GM19043 (cell line): Measurements from ENCODE around the gene UGT3A2.
"Not testable (repeated sequence)": the region's sequence is repeated elsewhere in the genome, so short reads cannot be mapped to it uniquely, and the experiment has no call there.

ENCODE experiments used
- ATAC-seq: cut with Tn5 transposase; IDR thresholded peaks from one replicate; pipeline ENCODE4 v1.9.1; 2021; ENCODE audit warnings: low read depth; ENCODE audit not compliant: unreplicated experiment

Gene UGT3A2

DNA sequence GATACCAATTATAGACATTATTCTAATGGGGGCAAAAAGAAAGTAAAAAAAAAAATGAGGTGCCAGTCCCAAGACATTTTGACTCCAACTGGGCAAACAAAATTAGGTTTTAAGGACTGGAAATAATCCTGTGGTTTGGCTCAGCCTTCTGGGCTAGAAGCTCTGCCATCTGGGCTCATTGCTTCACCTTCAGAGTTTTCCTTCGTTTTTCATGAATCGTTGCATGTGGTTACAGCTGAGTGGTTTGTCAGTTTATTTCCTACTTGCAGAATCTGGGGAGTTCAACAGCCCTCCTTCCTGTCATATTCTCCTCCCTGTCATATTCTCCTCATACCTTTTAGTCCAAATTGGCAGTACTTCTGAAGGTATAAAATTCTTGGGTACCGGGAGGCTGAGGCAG, 12.0 kb downstream of the UGT3A2 start:
- no peak for ATAC-seq

DNA sequence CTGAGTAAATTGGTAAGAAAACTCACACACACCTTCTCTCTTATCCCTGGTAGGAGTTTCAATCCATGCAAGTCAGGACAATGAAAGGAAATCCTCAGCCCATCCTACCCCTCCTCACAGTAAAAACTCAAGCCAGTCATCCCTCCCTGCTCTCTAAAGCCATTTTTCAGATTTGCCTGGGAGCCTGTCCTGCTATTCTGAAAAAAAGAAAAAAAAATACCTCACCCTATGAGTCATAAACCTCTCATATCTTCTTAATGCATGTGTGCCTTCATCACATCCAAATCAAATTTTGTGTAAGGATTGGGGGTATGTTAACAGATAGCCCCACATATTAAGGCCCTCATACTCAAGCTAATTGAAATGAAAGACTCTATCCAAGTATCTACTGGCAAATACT, 14.1 kb downstream of the UGT3A2 start:
- no peak for ATAC-seq

DNA sequence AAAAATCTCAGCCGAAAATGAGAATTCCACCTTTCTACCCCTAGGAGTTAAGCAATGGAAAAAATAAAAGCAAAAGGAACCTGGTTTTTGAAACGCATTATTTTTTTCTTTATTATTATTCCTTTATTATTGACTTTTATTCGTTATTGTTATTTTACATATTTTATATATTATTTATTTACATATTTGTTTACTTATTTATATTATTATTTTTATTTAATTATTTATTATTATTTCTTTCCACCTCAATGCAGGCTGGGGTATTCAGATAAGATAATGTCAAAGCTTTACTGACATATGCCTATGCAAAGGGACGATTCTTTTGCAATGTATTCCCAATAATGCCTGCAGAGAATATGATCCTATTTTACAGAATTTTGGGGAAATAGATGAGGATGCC, 16.7 kb downstream of the UGT3A2 start:
- ATAC-seq, result no peak

DNA sequence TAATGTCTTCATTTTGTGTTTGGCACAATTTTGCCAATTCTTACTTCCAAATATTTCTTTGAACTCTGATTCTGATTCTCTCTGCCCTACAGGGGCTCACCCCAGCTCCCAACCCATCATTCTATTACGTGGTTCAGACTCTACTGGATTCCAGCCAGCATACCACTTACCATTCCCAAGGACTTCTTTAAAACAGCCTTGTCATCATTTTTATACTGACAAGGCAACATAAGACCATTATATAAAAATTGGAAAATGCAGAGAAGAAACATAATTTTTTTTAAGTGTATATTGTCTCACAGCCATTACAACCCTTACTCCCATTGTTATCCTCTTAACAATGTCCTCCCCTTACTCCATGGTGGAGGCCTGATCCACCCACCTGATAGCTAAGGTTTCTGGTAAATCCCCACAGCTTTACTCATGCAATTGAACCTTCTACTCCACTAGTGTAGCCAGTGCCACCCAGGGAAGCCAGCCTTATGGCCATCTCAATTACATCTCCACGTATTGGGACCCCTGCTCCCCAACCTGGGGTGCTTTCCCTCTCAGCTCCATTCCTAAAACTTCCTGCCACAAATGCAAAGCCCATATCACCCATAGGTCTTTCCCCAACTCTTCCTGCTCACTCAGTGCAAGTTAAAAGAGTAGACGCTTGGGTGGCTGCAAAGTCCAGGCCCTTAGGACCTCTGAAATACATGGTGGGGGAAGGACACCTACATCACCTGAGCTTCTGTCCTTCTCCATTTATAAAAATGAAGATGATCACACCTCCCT, 19.1 kb downstream of the UGT3A2 start:
- ATAC-seq, result no peak

DNA sequence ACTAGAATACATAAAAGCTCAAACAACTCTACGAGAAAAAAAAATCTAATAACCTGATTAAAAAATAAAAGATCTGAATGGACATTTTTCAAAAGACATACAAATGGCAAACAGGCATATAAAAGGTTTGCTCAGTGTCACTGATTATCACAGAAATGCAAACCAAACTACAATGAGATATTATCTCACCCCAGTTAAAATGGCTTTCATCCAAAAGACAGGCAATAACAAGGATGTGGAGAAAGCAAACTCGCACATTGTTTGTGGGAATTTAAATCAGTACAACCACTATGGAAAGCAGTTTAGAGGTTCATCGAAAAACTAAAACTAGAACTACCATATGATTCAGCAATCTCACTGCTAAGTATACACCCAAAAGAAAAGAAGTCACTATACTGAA, 20.8 kb downstream of the UGT3A2 start:
- ATAC-seq, result no peak

DNA sequence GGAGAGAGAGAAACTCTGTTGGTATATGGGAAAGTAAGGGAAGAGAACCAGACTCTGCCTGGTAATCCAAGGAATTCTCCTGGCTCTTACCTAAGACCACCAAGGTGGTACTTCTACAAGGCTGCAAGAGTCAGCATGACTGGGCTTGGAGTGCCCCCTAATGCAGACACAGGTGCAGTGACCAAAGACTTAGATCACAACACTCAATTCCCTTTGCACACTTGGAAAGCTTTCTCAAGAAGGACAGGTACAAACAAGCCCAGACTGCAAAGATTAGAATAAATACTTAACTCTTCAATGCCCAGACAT, 25.2 kb downstream of the UGT3A2 start:
- no peak for ATAC-seq

DNA sequence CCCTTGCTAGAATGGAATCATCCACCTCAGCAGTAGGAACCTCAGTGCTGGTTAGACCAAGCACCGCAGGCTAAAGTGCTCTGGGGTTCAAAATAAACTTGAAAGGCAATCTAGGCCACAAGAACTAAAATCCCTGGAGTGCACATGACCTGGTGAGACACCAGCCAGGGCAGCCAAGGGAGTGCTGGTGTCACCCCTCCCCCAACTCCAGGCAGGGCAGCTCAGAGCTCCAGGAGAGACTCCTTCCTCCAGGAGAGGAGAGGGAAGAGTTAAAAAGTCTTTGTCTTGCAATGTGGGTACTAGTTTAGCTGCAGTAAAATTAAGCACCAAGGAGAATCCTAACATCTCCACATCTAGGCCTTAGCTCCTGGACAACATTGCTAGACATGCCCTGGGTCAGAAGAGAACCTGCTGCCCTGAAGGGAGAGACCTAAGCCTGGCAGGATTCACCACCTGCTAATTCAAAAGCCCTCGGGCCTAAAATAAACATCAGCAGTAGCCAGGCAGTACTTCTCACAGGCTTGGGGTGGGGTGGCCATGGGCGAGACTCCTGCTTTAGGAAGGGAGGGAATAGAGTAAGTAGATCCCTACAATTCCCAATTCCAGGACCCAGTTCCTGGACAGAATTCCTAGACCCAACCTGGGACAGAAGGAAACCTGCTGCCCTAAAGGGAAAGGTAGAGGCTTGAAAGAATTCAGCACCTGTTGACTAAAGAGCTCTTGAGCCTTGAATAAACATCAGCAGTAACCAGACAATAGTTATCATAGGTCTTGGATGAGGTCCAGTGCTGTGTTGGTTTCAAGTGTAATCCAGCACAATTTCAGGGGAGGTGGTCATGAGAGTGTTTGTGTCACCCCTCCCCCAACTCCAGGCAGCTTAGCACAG, 25.8 kb downstream of the UGT3A2 start:
- ATAC-seq, result no peak

DNA sequence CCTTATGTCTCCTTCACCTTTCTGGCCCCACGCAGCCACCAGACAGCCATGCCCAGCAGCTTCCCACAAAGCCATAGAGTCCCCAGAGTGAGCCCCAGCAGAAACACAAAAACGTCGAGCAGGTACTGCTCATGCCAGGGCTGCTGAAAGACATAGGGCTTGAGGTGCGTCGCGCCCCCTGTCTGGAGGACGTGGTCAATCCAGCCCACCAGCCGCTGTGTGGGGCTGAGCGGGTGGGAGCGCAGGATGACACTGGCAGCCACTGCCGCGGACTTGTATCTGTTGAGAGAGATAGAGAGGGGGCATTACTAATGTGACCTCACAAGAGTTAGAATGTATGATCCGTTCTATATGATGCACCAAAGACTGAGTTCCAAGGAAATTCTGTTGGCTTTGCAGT, 31.0 kb downstream of the UGT3A2 start:
- ATAC-seq, result no peak

DNA sequence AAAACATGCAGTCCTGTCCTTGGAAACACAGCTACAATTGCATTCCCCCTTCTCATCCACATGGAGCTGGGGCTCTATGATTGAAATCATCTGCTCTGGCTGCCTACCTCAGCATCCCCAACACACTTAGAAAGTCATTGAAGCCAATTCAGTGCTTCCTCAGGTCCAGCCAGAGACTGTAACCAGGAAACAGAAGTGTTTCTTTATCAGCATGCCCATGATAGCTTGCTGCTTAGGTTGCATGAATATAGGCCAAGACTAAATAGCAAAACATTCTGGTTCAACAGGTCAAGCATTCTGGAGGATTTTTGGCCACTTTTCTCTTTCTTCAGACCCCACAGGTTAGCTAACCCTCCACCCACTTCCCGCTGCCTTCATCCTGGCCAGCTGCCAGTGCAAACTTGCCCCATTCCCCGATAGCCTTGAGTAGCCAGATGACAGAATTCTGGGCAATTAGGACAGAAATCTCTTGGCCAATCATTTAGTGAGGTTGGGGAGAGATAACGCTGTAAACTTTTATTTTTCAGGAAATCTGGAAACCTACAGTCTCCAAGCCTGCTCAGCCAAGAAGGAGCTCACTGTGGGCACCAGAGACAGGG, 32.0 kb downstream of the UGT3A2 start:
- ATAC-seq, result not testable (repeated sequence)

DNA sequence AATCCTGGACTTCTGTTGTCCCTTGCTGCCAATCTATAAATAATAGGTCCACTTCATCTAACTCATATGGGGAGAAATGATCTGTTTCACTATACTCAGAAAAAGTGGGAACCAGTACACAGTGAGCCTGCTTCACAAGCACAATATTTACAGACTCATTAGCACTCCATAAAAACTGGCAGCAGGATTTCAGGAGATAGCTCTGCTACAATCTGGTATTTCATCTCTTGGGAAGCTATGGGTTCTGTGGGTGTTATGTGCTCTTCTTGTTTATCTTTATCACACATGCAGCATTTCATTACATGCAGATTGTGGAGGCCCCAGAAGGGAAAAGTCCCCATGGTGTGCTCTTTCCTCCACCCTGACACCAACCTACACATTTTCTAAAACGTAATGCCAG, 33.2 kb downstream of the UGT3A2 start:
- no peak for ATAC-seq

DNA sequence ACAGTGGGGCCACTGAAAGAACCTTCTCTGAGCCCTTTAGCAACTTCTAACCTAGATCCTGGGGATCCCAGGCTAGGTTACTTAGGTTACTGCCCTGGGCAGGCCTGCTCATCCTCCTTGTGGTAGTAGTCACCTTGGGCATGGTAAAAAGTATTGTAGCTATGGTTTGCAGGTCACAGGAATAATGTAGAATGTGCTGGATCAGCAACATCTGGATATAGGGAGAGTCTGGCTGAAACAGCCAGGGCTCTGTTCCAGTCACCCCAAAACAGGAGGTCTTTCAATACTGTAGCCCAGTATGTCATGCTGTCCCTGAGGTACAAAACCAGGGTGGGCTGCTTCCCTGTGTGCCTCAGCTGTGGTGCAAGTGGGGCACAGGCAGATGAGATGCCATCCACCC, 33.6 kb downstream of the UGT3A2 start:
- ATAC-seq, result no peak

DNA sequence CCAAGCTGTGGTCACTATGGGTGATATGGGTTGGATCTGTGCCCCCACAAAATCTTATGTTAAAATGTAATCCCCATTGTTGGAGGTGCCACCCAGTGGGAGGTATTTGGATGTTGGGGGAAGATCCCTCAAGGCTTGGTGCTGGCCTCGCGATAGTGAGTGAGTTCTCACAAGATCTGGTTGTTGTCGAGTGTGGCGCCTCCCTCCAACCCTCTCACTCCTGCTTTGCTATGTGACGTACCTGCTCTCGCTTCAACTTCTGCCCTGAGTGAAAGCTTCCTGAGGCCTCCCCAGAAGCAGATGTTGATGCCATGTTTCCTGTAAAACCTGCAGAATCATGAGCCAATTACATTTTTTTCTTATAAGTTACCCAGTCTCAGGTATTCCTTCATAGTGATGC, 35.5 kb downstream of the UGT3A2 start:
- no peak for ATAC-seq

DNA sequence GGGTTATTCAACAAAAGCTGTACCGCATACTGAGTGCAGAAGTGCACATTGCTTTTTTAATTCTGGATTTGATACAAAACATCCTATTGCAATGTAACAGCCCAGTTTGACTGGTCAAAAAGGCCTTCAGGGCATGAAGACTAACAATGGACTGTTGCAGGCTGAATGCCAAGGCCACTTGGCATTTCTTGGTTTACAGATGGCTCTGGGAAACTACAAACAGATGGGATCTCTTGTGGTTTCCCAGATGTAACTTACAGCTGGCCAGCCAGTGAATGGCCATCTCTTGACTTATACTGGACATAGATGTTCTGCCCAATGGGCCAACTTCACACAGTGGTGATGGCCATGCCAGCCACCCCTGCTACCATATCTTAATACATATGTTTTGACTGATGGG, 36.8 kb downstream of the UGT3A2 start:
- no peak for ATAC-seq

DNA sequence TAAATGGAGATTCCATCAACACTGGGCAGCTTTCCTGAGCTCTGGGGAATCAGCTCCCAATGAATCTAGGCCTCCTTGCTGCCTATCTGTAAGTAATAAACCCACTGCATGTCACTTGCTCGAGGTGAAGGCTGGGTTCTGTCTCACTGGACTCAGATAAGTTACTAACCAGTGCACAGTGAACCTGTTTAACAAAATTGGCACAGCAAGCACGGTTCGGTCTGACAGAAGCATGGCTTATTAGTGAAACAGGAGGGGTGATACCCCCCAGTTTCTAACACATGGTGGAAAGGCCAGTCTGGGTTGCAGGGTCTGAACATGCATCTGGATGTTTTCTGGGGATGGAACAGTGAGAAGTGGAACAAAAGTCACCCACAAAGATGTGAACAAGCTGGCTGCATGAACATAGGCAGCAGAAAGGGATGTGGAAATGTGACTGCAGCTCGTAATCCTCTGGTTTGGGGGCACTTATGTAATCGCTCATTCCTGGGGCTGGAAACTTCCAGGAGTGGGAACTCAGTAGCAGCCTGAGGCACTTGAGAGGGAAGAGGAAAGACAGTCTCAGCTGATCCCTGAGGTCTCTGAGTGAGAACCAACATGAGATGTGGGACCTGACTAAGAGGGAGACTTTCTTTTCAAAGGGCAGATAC, 37.7 kb downstream of the UGT3A2 start:
- ATAC-seq, result no peak

DNA sequence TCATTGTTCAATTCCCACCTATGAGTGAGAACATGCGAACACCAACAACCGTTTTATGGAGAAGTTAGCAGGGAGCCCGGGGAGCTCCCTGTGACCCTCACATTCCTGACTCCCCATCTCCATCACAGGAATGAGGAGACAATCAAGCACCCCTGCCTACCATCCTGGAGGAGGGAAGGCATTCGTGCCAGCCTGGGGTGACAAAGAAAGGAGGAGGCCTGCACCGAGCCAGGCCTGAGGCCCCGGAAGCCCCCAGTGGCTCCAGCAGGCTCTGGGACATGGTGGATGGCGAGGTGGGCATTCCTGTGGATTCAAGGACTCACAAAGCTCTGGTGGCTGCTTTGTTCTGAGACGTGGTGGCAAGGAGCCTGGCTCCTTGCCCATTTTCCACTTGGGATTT, 39.0 kb downstream of the UGT3A2 start:
- no peak for ATAC-seq

DNA sequence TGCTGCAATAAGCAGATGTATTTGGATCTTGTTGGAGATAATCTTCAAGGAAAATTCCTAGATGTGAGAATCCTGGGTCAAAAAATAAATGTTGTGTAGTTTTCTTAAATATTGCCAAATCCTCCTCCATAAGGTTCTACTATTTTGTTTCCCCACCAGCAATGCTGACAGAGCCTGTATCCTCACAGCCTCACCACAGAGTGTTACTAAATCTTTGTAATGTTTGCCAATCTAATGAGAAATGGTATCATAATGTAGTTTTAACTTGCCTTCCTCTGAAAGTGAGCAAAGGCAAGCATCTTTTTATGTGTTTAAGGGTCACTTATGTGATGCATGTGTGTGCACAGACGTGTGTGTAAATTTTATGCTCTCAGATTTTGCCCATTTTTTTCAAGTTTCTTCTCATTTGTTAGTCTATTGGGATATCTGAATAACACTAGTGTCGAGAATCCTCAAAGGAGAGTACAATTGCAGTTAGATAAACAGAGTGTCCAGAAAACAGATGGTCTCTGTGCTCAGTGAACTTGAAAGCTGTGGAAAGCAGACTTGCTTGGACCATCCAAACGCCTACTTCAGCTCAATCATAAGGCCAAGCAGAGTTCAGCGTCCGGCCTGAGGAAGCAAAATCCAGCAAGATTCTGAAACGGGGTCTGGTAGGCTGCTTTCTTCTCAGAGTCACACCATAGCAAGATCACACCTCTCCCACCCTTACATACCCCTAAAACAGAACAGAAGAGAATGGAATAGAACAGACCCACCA, 39.8 kb downstream of the UGT3A2 start:
- ATAC-seq, result no peak

DNA sequence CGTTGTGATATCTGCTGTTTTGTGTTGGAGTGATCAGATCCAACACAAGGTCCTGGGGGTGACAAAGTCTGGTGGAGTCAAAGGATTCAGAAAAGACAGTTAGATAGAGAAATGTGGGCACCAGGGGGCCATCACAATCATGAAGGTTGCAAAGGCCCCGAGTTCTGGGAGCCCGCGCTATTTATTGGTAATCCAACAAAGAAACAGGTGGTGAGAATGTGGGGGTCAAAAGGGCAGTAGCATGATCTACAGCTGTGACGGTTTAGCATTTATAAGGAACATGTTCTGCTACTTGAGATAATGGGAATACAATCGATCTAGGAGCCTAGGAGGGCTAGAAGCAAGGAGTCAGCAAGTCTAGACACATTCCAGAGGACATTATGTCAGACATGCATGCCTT, 44.4 kb downstream of the UGT3A2 start:
- ATAC-seq, result not testable (repeated sequence)

DNA sequence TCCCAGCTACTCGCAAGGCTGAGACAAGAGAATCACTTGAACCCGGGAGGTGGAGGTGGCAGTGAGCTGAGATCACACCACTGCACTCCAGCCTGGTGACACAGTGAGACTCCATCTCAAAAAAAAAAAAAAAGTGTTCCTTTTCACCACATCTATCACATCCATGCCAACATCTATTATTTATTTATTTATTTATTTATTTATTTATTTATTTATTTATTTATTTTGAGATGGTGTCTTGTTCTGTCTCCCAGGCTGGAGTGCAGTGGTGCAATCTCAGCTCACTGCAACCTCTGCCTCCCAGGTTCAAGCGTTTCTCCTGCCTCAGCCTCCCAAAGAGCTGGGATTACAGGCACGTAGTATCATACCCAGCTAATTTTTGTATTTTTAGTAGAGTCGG, 47.1 kb downstream of the UGT3A2 start:
- not testable (repeated sequence) for ATAC-seq

DNA sequence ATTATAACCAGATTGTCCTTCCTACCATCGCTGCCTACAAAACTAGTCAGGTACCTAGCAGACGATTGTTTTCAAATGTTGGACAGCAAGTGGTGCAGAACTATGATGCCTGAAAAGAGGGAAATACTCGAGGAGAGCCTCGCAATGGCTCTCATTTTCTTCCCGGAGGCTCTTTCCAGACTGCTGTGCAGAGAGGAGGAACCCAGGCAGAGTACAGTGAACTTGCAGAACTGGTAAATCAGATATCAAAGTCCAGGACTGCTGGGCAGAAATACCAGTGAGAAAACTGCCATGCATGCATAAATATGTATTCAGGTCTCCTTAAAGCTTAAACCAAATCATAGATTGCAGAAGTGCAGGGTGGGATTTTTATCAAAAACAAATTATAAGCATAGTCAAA, 49.1 kb downstream of the UGT3A2 start:
- ATAC-seq, result no peak

DNA sequence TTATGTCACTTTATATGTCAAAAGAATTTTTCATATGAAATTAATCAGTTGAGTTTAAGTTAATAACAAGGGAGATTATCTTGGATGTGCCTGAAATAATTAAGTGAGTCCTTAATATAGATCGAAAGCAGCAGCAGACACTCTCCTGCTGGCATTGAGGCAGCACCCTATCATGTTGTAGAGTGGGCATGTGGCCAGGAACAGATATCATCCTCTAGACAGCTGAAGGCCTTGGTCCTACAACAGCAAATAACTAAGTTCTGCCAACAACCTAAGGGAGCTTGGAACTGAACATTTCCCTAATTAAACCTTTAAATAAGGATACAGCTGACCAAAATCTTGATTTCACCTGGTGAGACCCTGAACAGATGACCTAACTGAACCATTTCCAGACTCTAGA, 49.7 kb downstream of the UGT3A2 start:
- ATAC-seq, result no peak

DNA sequence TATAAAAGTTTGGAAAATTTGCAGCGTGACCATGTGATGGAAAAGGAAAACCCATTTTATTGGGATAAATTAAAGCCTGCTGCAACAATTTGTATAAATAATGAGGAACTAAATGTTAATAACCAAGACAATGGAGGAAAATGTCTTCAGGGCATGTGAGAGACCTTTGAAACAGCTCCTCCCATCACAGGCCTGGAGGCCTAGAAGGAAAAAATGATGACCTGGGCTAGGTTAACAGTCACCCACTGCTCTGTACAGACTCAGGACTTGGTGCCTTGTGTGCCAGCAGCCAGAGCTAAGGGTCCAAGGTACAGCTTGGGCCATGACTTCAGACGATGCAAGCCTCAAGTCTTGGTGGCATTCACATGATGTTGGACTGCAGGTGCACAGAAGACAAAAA, 53.5 kb downstream of the UGT3A2 start:
- ATAC-seq, result no peak
